ENCODE results near the gene NAA20. TPM values are rescaled to one million over a fixed set of nuclear protein-coding genes. Genes with fewer than 3 reads are reported as not detected.
"Not testable (repeated sequence)": the region's sequence is repeated elsewhere in the genome, so short reads cannot be mapped to it uniquely, and the experiment has no call there.

NAA20 gene
- total RNA-seq, 1 donor from 2014 or later, result 34.7 TPM

DNA sequence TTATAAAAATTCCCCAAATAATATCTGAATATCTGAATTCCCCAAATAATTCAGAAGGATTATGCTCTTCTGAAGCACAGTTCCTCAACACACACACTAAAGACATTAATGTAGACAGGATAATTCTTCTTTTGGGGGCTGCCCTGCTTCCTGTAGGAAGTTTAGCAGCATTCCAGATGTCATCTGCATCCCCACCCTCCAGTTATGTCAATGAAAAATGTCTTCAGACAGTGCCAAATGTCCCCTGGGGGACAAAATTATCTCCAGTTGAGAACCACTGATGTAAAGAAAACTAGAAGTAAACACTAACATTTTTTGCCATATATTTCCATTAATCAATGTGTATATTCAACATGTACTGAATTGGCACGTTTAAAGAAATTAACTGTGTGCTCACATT is 25.9 kb upstream of the NAA20 start:
- DNase-seq (ENCODE audit: low spot score) (no peak), ATAC-seq (no peak)

DNA sequence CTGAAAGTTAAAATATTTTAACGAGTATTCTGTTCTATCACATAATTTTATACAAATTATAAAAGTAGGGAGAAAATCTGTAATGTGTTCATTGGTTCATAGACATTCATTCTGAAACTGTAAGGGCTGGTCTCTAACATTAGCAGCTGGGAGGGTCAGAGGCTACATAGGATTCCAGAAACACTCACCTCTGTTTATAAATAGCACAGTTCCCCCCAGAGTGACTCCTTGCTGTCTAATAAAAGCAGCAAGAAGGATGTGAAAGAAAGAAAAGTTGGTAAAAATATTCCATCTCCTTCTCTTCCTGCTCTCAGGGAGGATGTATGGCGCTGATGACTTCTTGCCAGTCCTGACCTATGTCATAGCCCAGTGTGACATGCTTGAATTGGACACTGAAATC is 25.3 kb upstream of the NAA20 start:
- no peak for ATAC-seq
- DNase-seq (ENCODE audit: low spot score), result no peak

DNA sequence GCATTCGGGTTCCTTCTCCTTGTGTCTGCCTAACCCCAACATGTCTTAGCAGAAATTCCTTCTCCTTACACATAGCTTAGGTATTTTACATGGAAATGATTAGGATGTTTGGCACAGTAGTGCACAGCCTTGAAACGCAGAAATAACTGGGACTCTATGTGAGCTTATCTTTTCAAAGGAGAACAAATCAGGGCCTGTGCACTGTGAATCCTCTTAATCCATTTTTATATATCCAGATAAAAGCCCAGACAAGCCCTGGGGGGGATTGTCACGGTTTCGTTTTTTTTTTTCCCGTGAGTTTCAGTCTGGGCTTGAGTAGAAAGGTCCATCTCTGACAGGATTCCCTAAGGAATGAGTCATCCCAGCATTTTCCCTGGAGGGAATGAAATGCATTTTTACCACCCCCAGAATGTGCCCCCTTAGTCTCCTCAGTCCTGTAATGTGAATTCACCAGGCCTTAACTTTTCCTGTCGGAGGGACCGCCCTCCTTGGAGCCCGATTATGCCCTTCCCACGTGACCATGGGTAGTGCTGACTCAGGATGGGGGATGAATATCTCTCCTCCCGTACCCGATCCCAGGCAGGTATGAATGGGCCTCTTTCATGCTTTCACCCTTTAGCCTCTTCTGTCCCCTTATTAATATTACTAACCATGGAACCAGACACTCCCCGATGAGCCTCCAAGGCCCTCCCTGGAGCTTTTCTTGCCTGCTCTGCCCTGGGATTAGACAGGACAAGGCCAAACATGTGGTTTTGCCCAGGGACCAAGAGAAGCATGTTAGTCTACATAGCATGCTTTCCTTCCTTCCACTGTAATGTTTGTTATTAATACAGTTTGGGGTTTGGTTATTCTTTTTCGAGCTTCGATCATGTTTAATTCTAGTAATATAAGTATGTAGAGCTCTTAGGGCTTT is 23.9 kb upstream of the NAA20 start:
- ATAC-seq (peak; percentile 38), DNase-seq (ENCODE audit: low spot score) (no peak)

DNA sequence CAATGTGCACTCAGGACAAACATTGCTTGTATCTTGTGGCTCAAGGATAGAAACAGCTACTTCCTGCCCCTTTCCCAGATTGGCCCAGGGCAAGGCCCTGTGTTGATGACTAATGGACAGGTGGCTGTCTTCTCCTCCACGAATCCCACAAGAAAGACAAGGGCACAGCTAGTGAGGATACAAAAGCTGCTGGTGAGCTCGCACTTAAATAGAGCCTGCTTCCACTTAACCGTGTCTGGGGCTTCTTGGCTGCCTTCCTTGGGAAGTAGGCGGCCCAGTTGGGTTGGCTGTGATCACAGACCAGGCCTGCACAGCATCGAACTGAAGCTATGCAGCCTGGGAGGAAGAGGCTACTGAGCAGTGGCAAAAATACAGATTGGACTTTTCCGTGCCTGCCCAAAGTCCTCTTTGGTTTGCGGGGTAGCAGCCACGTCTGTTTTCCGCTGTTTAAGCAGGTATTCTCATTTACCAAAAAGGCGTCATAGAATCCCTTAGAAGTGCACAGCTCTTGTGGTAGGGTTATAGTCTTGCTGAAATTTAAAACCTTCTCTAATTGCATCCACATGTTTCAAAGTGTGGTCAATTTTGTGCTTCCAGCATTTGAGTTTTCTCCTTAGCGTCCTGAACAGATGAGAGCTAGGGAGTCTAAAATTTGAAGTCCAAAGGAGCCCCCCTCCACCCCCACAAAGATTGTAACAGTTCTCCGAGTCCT is 23.0 kb upstream of the NAA20 start:
- DNase-seq (ENCODE audit: low spot score), result no peak

DNA sequence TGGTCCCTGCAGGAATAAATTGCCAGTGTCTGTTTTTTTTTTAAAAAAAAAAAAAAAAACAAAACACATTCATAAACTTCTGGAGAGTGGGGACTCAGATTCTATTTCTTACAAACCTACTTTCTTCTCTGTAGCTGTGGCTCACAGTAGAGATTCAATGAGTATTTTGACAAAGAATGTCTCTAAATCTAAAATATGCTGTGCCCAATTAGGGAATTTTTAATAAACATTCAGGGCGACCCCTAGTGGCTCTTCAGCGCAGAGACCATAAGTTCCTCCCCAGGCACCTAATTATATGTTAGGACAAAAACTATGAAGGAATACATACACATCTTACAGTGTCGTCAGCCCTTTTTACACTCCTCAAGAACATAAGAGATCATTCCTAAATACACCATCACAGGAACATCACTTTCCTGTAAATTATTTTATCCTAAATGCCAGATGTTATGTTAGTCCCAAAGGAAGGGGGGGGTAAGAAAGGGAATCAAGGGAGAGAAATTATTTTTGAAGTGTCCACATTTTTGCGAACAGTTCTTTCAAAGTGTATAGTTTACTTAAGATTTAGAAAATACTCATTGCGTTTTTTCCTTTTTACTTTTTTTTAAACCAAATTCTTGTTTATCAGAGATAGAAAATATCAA is 21.8 kb upstream of the NAA20 start:
- no peak for DNase-seq (ENCODE audit: low spot score)

More for the DNA sequence above, 23.0 kb upstream of the NAA20 start:
- ATAC-seq, result peak; percentile 22

DNA sequence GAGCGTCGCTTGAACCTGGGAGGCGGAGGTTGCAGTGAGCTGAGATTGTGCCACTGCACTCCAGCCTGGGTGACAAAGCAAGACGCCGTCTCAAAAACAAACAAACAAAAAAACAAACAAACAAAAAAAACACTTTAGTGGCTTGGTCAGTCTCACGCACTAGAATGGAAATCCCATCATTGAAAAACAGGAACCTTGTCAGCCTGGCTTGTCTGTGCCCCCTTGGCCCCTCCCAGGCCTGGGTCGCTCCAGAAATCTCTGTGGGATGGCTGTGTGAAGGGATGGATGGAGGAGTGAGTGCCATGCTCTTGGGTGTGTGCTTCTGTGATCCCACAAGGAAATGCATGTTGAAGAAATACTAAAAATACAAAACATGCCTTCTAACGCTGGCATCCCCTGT is 20.9 kb upstream of the NAA20 start:
- no peak for ATAC-seq
- DNase-seq (ENCODE audit: low spot score), result no peak

More for the DNA sequence above, 21.8 kb upstream of the NAA20 start:
- peak; percentile 73 for ATAC-seq

DNA sequence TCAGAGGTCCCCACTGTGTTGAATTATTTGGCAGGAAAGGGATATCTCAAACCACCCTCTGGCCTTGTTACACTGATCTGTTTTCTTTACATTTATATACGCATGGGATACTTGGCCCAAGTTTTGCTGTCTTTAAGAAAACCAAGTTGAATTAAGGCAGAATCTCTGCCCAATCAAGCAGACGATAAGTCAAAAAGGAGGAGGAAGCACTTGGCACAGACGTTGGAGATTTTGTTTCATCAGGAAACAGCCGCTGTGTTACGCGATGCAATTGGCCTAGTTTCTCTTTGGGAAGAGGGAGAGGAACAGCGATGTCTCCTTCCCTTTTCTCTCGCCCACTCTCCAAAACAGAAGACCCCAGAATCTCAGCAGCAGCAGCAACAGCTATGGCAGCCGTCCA is 20.2 kb upstream of the NAA20 start:
- no peak for ATAC-seq
- no peak for DNase-seq (ENCODE audit: low spot score)

DNA sequence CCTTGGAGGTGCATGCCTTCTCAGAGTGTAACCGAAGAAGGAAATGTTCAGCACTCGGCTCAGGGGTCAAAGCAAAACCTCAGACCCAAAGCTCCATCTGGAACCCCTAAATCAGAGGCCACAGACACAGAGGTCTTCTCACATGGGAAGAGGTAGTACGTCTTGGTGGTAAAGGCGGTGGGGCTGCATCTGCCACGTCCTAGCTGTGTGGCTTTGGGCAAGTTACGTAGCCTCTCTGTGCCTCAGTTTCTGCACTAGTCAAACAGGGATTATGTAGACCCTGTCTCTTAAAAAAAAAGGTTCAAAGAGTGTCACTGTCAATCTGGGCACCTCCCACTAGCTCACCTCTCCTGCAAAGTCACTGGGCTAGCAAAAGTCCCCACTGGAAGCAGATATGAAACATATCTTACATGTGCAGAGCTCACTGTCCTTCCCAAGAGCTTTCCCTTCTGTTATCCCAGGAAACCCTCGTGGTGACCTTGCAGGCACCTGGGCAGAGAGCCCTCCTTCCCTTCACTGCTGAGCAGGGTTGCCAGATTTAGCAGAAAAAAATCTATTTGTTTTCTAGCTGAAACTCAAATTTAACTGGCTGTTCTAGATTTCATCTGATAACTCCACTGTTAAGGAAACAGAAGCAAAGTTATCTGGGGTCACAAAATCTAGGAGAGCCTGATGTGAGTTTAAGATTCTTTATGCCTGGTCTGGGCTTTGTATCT is 18.0 kb upstream of the NAA20 start:
- DNase-seq (ENCODE audit: low spot score) (peak; percentile 62), ATAC-seq (peak; percentile 75)

DNA sequence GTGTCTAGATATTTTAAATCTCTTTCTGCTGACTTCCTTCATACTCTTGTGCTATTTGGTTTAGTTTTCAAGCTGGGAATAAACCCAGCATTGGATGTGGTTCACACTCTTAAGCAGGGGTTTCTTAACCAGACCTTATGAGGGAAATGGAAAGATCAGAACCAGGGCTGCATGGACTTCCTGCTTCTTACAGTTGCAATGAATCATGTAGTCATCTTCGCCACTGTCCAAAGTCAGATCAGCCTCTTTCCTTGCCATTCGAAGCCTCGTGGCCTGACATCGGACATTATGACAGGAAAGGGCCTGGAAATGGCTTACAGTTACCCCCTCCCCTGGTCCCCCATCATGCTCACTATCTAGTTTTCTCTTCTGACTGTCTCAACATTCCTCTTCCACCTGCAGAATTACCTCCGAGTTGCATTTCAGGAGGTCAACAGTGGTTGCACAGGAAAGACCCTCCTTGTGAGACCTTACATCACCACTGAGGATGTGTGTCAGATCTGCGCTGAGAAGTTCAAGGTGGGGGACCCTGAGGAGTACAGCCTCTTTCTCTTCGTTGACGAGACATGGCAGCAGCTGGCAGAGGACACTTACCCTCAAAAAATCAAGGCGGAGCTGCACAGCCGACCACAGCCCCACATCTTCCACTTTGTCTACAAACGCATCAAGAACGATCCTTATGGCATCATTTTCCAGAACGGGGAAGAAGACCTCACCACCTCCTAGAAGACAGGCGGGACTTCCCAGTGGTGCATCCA is 16.8 kb upstream of the NAA20 start:
- ATAC-seq (no peak), DNase-seq (ENCODE audit: low spot score) (no peak)

DNA sequence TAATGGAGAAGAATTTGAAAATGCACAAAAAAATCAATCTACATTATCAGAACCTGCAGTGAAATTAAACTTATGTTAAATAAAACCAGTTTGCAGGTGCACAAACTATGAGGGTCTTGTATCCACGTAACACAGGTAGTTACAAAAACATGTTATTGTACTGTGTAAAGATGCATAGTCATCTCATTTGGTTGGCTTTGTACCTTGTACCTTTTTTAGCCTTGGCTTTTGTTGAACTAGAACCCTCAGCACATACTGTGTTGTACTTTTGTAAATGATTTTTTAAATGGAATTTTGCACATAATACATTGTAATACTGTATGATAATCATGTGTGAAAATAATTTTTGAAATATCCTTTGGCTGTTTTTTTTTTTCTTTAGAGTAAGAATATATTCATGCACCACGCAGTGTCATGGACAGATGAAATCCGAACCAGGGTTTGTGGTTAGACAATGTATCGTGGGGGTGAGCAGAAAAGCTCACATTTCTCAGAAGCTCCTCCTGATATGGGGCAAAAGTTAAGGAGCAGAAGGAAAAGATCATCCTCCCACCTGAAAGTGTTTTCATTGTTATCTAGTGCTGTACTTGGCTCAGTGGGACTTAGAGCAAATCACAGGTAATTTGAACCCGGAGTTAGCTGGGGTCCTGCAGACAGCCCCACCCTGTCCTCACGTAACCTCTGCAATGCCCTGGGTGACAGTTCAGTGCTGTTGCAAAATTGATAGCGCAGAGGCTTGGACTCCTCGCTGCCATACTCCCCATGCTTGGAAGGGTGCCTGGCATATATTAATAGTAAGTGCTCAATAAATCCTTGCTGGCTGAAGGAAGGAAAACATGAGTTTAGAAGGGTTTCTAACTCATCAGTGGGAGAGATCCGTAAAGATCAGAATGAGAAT is 14.8 kb upstream of the NAA20 start:
- DNase-seq (ENCODE audit: low spot score) (peak; percentile 69), ATAC-seq (peak; percentile 84)

DNA sequence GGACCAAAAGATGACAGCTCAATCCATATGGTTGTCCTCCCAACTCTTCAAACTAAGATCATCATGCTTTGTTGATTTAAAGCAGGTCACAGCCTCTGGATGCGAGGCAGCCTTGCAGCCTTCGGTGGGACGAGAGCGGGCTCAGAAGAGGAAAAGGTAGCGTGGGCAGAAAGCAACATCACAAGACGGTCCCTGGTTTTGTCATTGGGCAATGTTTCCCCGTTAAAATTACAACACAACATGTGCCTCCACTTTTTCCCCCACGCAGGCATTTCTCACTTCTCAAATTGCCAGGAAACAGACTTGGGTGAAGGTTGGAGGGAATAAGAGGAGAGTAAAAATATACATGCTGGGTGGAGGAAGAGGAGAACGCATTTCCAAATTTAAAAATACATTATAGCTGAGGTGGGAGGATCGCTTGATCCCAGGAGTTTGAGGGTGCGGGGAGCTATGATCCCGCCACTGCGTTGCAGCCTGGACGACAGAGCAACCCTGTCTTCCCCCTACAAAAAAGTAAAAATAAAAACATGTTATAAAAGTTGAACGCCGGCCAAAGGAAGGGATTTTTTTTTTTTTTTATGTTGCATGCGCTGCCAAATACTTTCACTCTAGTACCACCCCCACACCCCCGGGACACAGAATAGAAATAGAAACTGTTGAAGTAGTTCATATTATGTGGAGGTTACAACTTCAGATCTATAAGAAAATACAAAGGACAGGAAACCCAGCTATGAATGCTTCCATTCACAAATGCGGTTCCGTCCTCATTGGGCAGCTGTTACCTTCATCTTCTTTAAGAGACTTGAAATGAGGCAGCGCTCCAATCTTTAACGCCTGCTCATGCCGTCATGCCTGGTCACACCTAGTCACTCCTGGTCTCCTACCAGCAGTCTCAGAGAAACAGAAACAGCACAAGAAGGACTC is 13.9 kb upstream of the NAA20 start:
- DNase-seq (ENCODE audit: low spot score) (no peak), ATAC-seq (peak; percentile 9)

DNA sequence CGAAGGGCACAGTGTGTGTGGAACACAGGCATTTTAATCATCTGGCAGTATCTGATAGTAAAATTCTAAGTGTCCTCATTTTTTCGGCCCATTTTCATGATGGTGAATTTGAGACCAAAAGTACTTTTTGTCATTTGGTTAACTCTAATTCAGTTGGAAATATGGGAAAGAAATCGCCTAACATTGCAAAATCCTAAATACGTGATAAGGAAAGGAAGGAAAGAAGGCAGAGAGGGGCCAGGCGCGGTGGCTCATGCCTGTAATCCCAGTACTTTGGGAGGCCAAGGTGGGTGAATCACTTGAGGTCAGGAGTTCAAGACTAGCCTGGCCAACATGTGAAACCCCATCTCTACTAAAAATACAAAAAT is 13.2 kb upstream of the NAA20 start:
- not testable (repeated sequence) for DNase-seq (ENCODE audit: low spot score); ATAC-seq

DNA sequence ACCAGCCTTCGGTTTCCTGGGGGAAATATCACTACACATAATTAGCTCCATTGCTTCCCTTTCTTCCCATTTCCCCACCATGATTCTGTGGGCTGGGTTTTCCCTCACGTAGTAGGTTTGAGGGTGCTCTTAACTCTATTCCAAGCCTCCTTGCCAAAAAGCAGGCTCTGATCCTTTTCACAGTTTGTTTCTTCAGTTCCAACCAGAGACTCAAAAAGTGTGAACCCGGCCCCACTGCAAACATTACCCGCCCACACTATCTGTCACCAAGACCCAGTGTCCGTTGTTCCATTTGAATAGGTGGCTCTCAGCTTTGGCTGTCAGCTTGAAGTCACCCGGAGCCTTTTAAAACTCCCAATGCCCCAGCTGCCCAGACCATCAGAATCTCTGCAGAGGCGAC is 11.8 kb upstream of the NAA20 start:
- DNase-seq (ENCODE audit: low spot score) (no peak), ATAC-seq (no peak)

DNA sequence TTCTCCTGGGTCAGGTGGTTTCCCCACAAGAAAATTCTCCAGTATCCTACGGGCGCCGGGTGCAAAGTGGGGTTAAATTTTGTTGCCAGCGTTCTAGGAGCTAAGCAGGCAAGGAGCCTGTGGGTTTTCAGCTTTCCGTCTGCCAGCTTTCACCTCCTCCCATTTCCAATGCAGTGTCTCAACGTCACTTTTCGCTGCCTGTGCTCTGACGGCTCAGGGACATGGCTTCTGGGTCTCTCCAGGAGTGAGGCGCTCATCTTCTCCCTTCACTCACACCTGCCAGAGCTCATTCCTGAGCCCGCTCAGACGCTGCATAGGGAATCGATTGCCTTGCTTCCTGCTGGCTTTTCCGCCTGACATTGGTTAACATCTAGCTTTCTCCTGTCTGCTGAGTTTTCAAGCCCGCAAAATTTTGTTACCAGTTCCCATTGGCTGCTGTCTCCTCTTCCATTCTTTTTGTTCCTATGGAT is 7.3 kb upstream of the NAA20 start:
- DNase-seq (ENCODE audit: low spot score) (no peak), ATAC-seq (peak; percentile 78)

DNA sequence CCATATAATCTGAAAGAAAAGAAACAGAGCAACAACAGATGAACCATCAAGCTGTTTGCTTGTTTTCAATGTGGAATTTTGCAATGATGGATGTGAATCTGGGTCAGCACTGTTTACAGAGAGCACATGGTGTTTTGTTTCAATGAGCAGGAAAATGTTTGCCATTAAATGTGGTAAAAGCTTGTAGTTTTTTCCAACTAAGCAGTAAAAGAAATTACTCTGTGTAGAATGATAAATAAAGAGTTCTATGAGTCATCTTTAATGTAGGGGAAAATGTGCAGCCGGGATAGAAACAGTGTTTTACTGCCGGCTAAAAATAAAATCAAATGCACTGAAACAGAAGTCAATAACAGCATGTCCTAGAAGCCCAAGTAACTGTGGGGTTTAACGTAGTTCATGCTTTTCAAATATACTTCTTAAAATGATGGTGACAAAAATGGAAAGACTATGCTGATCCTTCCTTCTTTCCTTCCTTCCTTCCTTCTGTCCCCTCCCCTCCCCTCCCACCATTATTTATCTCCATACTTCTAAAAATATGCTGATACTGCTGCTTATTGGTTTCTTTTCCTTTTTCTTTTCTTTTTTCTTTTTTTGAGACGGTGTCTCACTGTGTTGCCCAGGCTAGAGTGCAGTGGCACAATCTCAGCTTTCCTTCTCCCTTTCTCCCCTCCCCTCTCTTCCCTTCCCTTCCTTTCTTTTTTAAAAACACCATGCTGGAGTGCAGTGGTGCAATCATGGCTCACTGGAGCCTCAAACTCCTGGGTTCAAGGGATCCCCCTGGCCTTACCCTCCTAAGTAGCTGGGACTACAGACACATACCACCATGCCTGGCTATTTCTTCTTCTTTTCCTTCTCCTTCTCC is 6.3 kb upstream of the NAA20 start:
- no peak for DNase-seq (ENCODE audit: low spot score)
- ATAC-seq, result peak; percentile 86

DNA sequence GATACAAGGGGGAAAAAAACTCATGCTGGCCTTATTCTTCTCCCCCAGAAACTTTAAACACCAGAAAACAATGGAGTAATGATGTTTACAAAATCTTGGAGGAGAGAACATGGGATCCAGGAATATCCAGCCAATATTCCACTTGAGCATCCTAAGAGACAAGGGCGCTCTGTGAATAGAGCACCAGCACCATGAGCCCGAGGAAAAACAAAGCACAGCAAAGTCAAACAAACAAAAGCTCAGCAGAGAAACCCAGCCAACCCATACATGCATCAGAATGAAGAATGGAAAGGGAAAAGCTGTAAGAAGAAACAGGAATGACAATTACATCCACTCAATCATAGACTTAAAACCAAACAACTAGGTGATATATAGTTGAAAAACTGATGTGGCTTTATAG is 4.6 kb upstream of the NAA20 start:
- ATAC-seq, result no peak

DNA sequence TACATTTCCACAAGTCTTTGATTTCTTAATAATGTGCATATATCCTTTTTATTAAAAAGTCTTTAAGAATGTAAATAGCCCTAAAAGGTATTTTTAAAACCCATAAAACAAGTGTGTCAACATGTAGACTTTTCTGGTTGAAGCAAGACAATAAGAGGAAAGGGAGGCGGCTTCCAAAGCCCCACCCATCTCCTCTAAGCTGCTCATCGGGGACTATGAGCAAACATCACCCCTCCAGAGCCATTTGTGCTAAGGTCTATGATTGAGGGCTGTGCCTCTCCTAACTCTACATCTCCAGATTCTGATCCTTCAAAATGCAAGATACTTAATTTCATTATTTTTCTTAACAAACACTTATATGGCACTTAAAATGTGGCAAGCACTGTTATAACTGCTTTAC is 2.5 kb upstream of the NAA20 start:
- ATAC-seq (no peak), DNase-seq (ENCODE audit: low spot score) (no peak)

More for the DNA sequence above, 4.6 kb upstream of the NAA20 start:
- no peak for DNase-seq (ENCODE audit: low spot score)
